ENCODE measurements around the gene SLC7A14. TPM values are rescaled to one million over a fixed set of nuclear protein-coding genes. Genes with fewer than 3 reads are reported as not detected.

SLC7A14 gene
- total RNA-seq, 1 donor from 2014 or later: not detected

GRCh38 chr3:170603770-170604510, 18.1 kb upstream of the SLC7A14 start:
- Mint-ChIP-seq H3K4me3 (no peak overlapping the region), H3K27ac (no peak overlapping the region), H3K36me3 (no peaks in the 10 kb centered on the region), H3K27me3 (ENCODE audit: insufficient read depth, low read depth) (no peaks in the 10 kb centered on the region), H3K4me1 (no peaks in the 10 kb centered on the region), H3K9me3 (no peaks in the 10 kb centered on the region)
- Histone ChIP-seq H3K9ac (no peak overlapping the region), H2AFZ (replicated peaks) (no peak overlapping the region), H3K4me2 (no peak overlapping the region), H3K4me3 (no peak overlapping the region), H3K27ac (no peak overlapping the region), H3K4me1 (no peaks in the 10 kb centered on the region), H3K36me3 (no peaks in the 10 kb centered on the region), H4K20me1 (ENCODE audit: low read depth) (no peaks in the 10 kb centered on the region), H3F3A (ENCODE audit: low read depth) (no peaks in the 10 kb centered on the region), H3K79me2 (ENCODE audit: low read depth) (no peaks in the 10 kb centered on the region), H3K27me3 (no peaks in the 10 kb centered on the region), H3K9me3 (ENCODE audit: low read depth) (no peaks in the 10 kb centered on the region)
- DNase-seq (ENCODE audit: low spot score): no peak
- TF ChIP-seq, protein P1, sequence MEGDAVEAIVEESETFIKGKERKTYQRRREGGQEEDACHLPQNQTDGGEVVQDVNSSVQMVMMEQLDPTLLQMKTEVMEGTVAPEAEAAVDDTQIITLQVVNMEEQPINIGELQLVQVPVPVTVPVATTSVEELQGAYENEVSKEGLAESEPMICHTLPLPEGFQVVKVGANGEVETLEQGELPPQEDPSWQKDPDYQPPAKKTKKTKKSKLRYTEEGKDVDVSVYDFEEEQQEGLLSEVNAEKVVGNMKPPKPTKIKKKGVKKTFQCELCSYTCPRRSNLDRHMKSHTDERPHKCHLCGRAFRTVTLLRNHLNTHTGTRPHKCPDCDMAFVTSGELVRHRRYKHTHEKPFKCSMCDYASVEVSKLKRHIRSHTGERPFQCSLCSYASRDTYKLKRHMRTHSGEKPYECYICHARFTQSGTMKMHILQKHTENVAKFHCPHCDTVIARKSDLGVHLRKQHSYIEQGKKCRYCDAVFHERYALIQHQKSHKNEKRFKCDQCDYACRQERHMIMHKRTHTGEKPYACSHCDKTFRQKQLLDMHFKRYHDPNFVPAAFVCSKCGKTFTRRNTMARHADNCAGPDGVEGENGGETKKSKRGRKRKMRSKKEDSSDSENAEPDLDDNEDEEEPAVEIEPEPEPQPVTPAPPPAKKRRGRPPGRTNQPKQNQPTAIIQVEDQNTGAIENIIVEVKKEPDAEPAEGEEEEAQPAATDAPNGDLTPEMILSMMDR (IDR thresholded peaks at IDR 0.05): no peak
- no peak for TF ChIP-seq EZH2 (IDR thresholded peaks at IDR 0.05)
- no peak for TF ChIP-seq EZH2phosphoT487 (IDR thresholded peaks at IDR 0.05)

GRCh38 chr3:170602556-170602955, 16.7 kb upstream of the SLC7A14 start:
- Mint-ChIP-seq H3K4me1 (no peaks in the 10 kb centered on the region), H3K9me3 (no peaks in the 10 kb centered on the region), H3K4me3 (no peak overlapping the region), H3K27ac (no peak overlapping the region), H3K36me3 (no peaks in the 10 kb centered on the region), H3K27me3 (ENCODE audit: insufficient read depth, low read depth) (no peaks in the 10 kb centered on the region)
- TF ChIP-seq EZH2 (IDR thresholded peaks at IDR 0.05) (no peak), EZH2phosphoT487 (IDR thresholded peaks at IDR 0.05) (no peak)
- TF ChIP-seq, protein P1 (IDR thresholded peaks at IDR 0.05): no peak
- Histone ChIP-seq H2AFZ (replicated peaks) (no peak overlapping the region), H3K4me3 (no peak overlapping the region), H3K9ac (no peak overlapping the region), H3K27ac (no peak overlapping the region), H4K20me1 (ENCODE audit: low read depth) (no peaks in the 10 kb centered on the region), H3K27me3 (no peaks in the 10 kb centered on the region), H3K36me3 (no peaks in the 10 kb centered on the region), H3K9me3 (ENCODE audit: low read depth) (no peaks in the 10 kb centered on the region), H3F3A (ENCODE audit: low read depth) (no peaks in the 10 kb centered on the region), H3K79me2 (ENCODE audit: low read depth) (no peaks in the 10 kb centered on the region), H3K4me2 (no peak overlapping the region), H3K4me1 (no peaks in the 10 kb centered on the region)
- no peak for DNase-seq (ENCODE audit: low spot score)

DNA sequence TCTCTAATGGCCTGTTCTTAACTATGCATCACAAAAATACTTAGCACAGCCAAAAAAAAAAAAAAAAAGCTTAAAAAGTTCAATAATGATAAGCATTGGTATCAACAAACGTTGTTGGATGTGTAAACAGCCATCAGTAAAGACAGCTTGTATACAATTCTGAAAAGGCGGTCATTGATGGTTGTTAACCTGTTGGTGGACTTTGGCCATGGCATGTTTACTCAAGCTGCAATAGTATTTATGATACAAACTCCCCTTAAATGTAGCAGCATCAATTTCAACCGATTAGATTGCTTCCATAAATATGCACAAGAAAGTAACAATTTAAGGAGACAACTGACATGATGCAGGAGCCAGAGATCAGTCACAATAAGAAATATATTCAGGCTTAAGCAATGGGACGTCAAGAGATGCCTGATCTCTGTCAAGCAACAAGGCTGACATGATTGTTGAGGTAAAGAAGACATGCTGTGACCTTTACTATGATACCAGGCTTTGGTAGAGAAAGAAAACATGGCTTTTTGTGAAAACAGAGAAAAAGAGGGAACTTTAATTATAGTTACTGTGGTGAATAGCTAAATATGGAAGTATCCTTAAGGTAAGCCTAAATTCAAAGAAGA, 14.2 kb upstream of the SLC7A14 start:
- Histone ChIP-seq H3K9me3 (ENCODE audit: low read depth) (no peaks in the 10 kb centered on the region), H2AFZ (replicated peaks) (no peak overlapping the region), H3K4me2 (no peak overlapping the region), H3K4me1 (no peaks in the 10 kb centered on the region), H4K20me1 (ENCODE audit: low read depth) (no peaks in the 10 kb centered on the region), H3K9ac (no peak overlapping the region), H3K27me3 (no peaks in the 10 kb centered on the region), H3F3A (ENCODE audit: low read depth) (no peaks in the 10 kb centered on the region), H3K4me3 (no peak overlapping the region), H3K27ac (no peak overlapping the region), H3K36me3 (no peaks in the 10 kb centered on the region), H3K79me2 (ENCODE audit: low read depth) (no peaks in the 10 kb centered on the region)
- TF ChIP-seq, protein P1 (IDR thresholded peaks at IDR 0.05): no peak
- TF ChIP-seq EZH2 (IDR thresholded peaks at IDR 0.05) (no peak), EZH2phosphoT487 (IDR thresholded peaks at IDR 0.05) (no peak)
- H3K27me3 Mint-ChIP-seq (ENCODE audit: insufficient read depth, low read depth): peaks cover 4% of the 10 kb centered on the region
- H3K4me1 Mint-ChIP-seq: no peaks in the 10 kb centered on the region
- no peaks in the 10 kb centered on the region for H3K36me3 Mint-ChIP-seq
- H3K9me3 Mint-ChIP-seq: no peaks in the 10 kb centered on the region
- no peak overlapping the region for H3K27ac Mint-ChIP-seq
- DNase-seq (ENCODE audit: low spot score): no peak
- no peak overlapping the region for H3K4me3 Mint-ChIP-seq

Measured in neural progenitor cell (in vitro differentiated cells).